ENCODE measurements around the gene APBA1.

Gene APBA1

GRCh38 chr9:69532396-69532795 lies 139.8 kb downstream of the APBA1 start:
- Mint-ChIP-seq H3K4me3 (no peak overlapping the region), H3K36me3 (no peaks in the 10 kb centered on the region), H3K27ac (no peak overlapping the region), H3K9me3 (peaks cover 4% of the 10 kb centered on the region), H3K27me3 (no peaks in the 10 kb centered on the region), H3K4me1 (no peaks in the 10 kb centered on the region)
- DNase-seq (ENCODE audit: low spot score in 2 of 2) (no peak), ATAC-seq (ENCODE audit: low read depth) (no peak)

- H3K4me3 Mint-ChIP-seq: no peak overlapping the region
- H3K27me3 Mint-ChIP-seq: no peaks in the 10 kb centered on the region
- peaks cover 13% of the 10 kb centered on the region for H3K9me3 Mint-ChIP-seq
These were observed 144.7 kb downstream of the APBA1 start for GRCh38 chr9:69527454-69527853.

GRCh38 chr9:69526699-69527098 lies 145.5 kb downstream of the APBA1 start:
- DNase-seq (ENCODE audit: low spot score in 2 of 2): no peak
- Mint-ChIP-seq H3K9me3 (peaks cover 13% of the 10 kb centered on the region), H3K27me3 (no peaks in the 10 kb centered on the region), H3K4me3 (no peak overlapping the region), H3K36me3 (no peaks in the 10 kb centered on the region), H3K4me1 (no peaks in the 10 kb centered on the region), H3K27ac (no peak overlapping the region)
- ATAC-seq (ENCODE audit: low read depth): no peak

More at GRCh38 chr9:69527454-69527853, 144.7 kb downstream of the APBA1 start:
- DNase-seq (ENCODE audit: low spot score in 2 of 2): no peak
- H3K36me3 Mint-ChIP-seq: no peaks in the 10 kb centered on the region
- H3K27ac Mint-ChIP-seq: no peak overlapping the region
- no peaks in the 10 kb centered on the region for H3K4me1 Mint-ChIP-seq
- ATAC-seq (ENCODE audit: low read depth): no peak

GRCh38 chr9:69519470-69520240 lies 152.5 kb downstream of the APBA1 start:
- H3K9me3 Mint-ChIP-seq: peaks cover 6% of the 10 kb centered on the region
- DNase-seq (ENCODE audit: low spot score in 2 of 2): no peak
- no peak for ATAC-seq (ENCODE audit: low read depth)
- peaks cover 4% of the 10 kb centered on the region for H3K27me3 Mint-ChIP-seq
- no peak overlapping the region for H3K27ac Mint-ChIP-seq
- no peaks in the 10 kb centered on the region for H3K4me1 Mint-ChIP-seq
- no peak overlapping the region for H3K4me3 Mint-ChIP-seq
- no peaks in the 10 kb centered on the region for H3K36me3 Mint-ChIP-seq

GRCh38 chr9:69516353-69517322 lies 155.5 kb downstream of the APBA1 start:
- H3K27me3 Mint-ChIP-seq: peaks cover 4% of the 10 kb centered on the region
- DNase-seq (ENCODE audit: low spot score in 2 of 2): no peak
- peaks cover 1% of the 10 kb centered on the region for H3K9me3 Mint-ChIP-seq
- no peak for ATAC-seq (ENCODE audit: low read depth)
- no peaks in the 10 kb centered on the region for H3K4me1 Mint-ChIP-seq
- H3K4me3 Mint-ChIP-seq: no peak overlapping the region
- H3K27ac Mint-ChIP-seq: no peak overlapping the region
- no peaks in the 10 kb centered on the region for H3K36me3 Mint-ChIP-seq

- no peaks in the 10 kb centered on the region for H3K4me1 Mint-ChIP-seq
- H3K36me3 Mint-ChIP-seq: no peaks in the 10 kb centered on the region
- peaks cover 1% of the 10 kb centered on the region for H3K9me3 Mint-ChIP-seq
- no peak for DNase-seq (ENCODE audit: low spot score in 2 of 2)
- peaks cover 3% of the 10 kb centered on the region for H3K27me3 Mint-ChIP-seq
- no peak for ATAC-seq (ENCODE audit: low read depth)
- H3K27ac Mint-ChIP-seq: no peak overlapping the region
- H3K4me3 Mint-ChIP-seq: no peak overlapping the region
These were observed 156.4 kb downstream of the APBA1 start for GRCh38 chr9:69515810-69516209.

- Mint-ChIP-seq H3K9me3 (peaks cover 1% of the 10 kb centered on the region), H3K27ac (no peak overlapping the region), H3K27me3 (no peaks in the 10 kb centered on the region), H3K4me1 (no peaks in the 10 kb centered on the region), H3K36me3 (no peaks in the 10 kb centered on the region), H3K4me3 (no peak overlapping the region)
- ATAC-seq (ENCODE audit: low read depth) (no peak), DNase-seq (ENCODE audit: low spot score in 2 of 2) (no peak)
These were observed 158.9 kb downstream of the APBA1 start for GRCh38 chr9:69513141-69513820.

- H3K9me3 Mint-ChIP-seq: no peaks in the 10 kb centered on the region
- ATAC-seq (ENCODE audit: low read depth): no peak
These were observed 168.1 kb downstream of the APBA1 start for GRCh38 chr9:69504058-69504457.

GRCh38 chr9:69502671-69503301 lies 169.4 kb downstream of the APBA1 start:
- H3K36me3 Mint-ChIP-seq: no peaks in the 10 kb centered on the region
- H3K27me3 Mint-ChIP-seq: peaks cover 2% of the 10 kb centered on the region
- no peaks in the 10 kb centered on the region for H3K9me3 Mint-ChIP-seq
- H3K4me3 Mint-ChIP-seq: no peak overlapping the region
- no peaks in the 10 kb centered on the region for H3K4me1 Mint-ChIP-seq
- DNase-seq (ENCODE audit: low spot score in 2 of 2): no peak
- H3K27ac Mint-ChIP-seq: no peak overlapping the region
- ATAC-seq (ENCODE audit: low read depth): no peak

More at GRCh38 chr9:69504058-69504457, 168.1 kb downstream of the APBA1 start:
- no peak overlapping the region for H3K4me3 Mint-ChIP-seq
- peaks cover 2% of the 10 kb centered on the region for H3K27me3 Mint-ChIP-seq
- no peak overlapping the region for H3K27ac Mint-ChIP-seq
- no peak for DNase-seq (ENCODE audit: low spot score in 2 of 2)
- no peaks in the 10 kb centered on the region for H3K4me1 Mint-ChIP-seq
- no peaks in the 10 kb centered on the region for H3K36me3 Mint-ChIP-seq

GRCh38 chr9:69500896-69501295 lies 171.3 kb downstream of the APBA1 start:
- Mint-ChIP-seq H3K27ac (no peak overlapping the region), H3K36me3 (no peaks in the 10 kb centered on the region), H3K27me3 (peaks cover 3% of the 10 kb centered on the region), H3K4me3 (no peak overlapping the region), H3K9me3 (no peaks in the 10 kb centered on the region), H3K4me1 (no peaks in the 10 kb centered on the region)
- ATAC-seq (ENCODE audit: low read depth) (no peak), DNase-seq (ENCODE audit: low spot score in 2 of 2) (no peak)

GRCh38 chr9:69499959-69500358 lies 172.2 kb downstream of the APBA1 start:
- H3K9me3 Mint-ChIP-seq: no peaks in the 10 kb centered on the region
- no peak for ATAC-seq (ENCODE audit: low read depth)
- no peak overlapping the region for H3K4me3 Mint-ChIP-seq

GRCh38 chr9:69499407-69499806 lies 172.8 kb downstream of the APBA1 start:
- Mint-ChIP-seq H3K36me3 (no peaks in the 10 kb centered on the region), H3K9me3 (no peaks in the 10 kb centered on the region), H3K4me3 (no peak overlapping the region), H3K27me3 (peaks cover 7% of the 10 kb centered on the region), H3K27ac (no peak overlapping the region), H3K4me1 (no peaks in the 10 kb centered on the region)
- ATAC-seq (ENCODE audit: low read depth) (no peak), DNase-seq (ENCODE audit: low spot score in 2 of 2) (no peak)

More at GRCh38 chr9:69499959-69500358, 172.2 kb downstream of the APBA1 start:
- peaks cover 5% of the 10 kb centered on the region for H3K27me3 Mint-ChIP-seq
- H3K4me1 Mint-ChIP-seq: no peaks in the 10 kb centered on the region
- no peak for DNase-seq (ENCODE audit: low spot score in 2 of 2)
- H3K36me3 Mint-ChIP-seq: no peaks in the 10 kb centered on the region
- no peak overlapping the region for H3K27ac Mint-ChIP-seq

GRCh38 chr9:69498470-69498869 lies 173.7 kb downstream of the APBA1 start:
- Mint-ChIP-seq H3K27me3 (peaks cover 5% of the 10 kb centered on the region), H3K9me3 (no peaks in the 10 kb centered on the region), H3K27ac (no peak overlapping the region), H3K4me3 (no peak overlapping the region), H3K36me3 (no peaks in the 10 kb centered on the region), H3K4me1 (no peaks in the 10 kb centered on the region)
- no peak for ATAC-seq (ENCODE audit: low read depth)
- DNase-seq (ENCODE audit: low spot score in 2 of 2): no peak

Data from memory B cell (primary cell).